Measurements from ENCODE around the gene TMEM69.
A peak's percentile ranks its signal among the peaks of the same experiment; 100 is the strongest.

Gene TMEM69

DNA sequence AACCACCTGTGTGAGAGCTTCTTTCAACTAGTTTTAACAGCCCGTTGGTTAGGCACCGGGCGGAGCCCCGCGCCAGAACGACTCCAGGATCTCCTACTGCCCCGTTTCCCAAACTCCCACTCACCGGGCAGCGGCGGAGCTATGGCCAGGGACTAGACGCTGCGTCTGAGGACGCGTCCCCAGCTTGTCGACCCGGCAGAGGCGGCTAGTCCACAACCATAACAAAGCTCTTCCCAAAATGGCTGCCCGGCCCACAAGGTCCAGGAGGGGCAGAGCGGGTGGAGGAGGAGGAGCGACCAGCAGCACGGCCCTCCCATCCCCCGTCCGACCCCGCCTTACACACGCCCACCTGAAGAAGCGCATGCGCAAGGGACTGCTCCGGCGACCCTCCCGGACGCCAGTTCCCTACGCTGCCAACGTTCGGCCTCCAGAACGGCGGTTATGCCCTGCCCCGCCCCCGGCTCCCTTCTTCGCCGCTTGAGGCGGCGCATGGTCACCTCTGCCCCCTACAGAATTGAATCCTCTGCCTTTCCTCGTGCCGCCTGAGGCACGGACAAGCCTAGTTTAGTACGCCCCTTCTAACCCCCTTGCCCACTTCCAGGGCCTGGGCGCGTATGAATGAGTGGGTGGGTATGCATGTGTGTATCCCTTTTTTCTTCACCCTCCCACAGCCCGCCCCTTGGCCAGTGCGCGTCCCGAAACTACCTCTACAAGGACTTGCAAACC is 1.5 kb upstream of the TMEM69 start, which contains the start of gene GPBP1L1 (continued):
- TF ChIP-seq TCF7L2 (IDR thresholded peaks at IDR 0.05; ENCODE audit: borderline replicate concordance, low read depth, low read length) (no peak), ZNF416 (tag by site-specific recombination; IDR thresholded peaks at IDR 0.05) (no peak), ZNF433 (tag by site-specific recombination; IDR thresholded peaks at IDR 0.05; ENCODE audit: low read depth) (no peak), SP2 (tag by site-specific recombination; IDR thresholded peaks at IDR 0.05) (peak; percentile 87), ZNF623 (tag by site-specific recombination; IDR thresholded peaks at IDR 0.05) (no peak), ZNF830 (tag by site-specific recombination; IDR thresholded peaks at IDR 0.05; ENCODE audit: low read depth) (no peak), KLF16 (tag by site-specific recombination; IDR thresholded peaks at IDR 0.05) (peak; percentile 45; the same call in 1 of the 2 replicates), KLF7 (tag by site-specific recombination; IDR thresholded peaks at IDR 0.05; ENCODE audit: borderline replicate concordance) (0 out of 2 replicates have a peak, but pooled peaks have one; percentile 72), SETDB1 (IDR thresholded peaks at IDR 0.05; ENCODE audit: insufficient read length, low read length) (no peak), ZNF37A (tag by site-specific recombination; IDR thresholded peaks at IDR 0.05) (no peak), FEZF1 (tag by site-specific recombination; IDR thresholded peaks at IDR 0.05) (no peak), ZNF16 (tag by site-specific recombination; IDR thresholded peaks at IDR 0.05; ENCODE audit: low read depth) (no peak), ZNF133 (tag by site-specific recombination; IDR thresholded peaks at IDR 0.05) (no peak), HOXC10 (CRISPR knock-in tag; IDR thresholded peaks at IDR 0.05) (no peak; the same call in 1 of the 2 replicates), ZNF354C (tag by site-specific recombination; IDR thresholded peaks at IDR 0.05; ENCODE audit: borderline replicate concordance, low read depth) (no peak), ZNF785 (tag by site-specific recombination; IDR thresholded peaks at IDR 0.05) (no peak; the same call in 1 of the 2 replicates), AEBP2 (tag by site-specific recombination; IDR thresholded peaks at IDR 0.05; ENCODE audit: borderline replicate concordance) (no peak), ZNF391 (tag by site-specific recombination; IDR thresholded peaks at IDR 0.05; ENCODE audit: borderline replicate concordance, low read depth) (peak; percentile 70; the same call in 1 of the 2 replicates), ZNF18 (tag by site-specific recombination; IDR thresholded peaks at IDR 0.05) (no peak), ZNF629 (tag by site-specific recombination; IDR thresholded peaks at IDR 0.05) (peak; percentile 5; the same call in 1 of the 2 replicates), ZNF548 (tag by site-specific recombination; IDR thresholded peaks at IDR 0.05) (no peak), ZBTB1 (tag by site-specific recombination; IDR thresholded peaks at IDR 0.05) (no peak), BCL11B (tag by site-specific recombination; IDR thresholded peaks at IDR 0.05; ENCODE audit: low read depth) (peak; percentile 32; the same call in 1 of the 2 replicates), ZNF311 (tag by site-specific recombination; IDR thresholded peaks at IDR 0.05; ENCODE audit: borderline replicate concordance) (no peak), ZNF514 (tag by site-specific recombination; IDR thresholded peaks at IDR 0.05) (no peak), ZNF501 (tag by site-specific recombination; IDR thresholded peaks at IDR 0.05) (peak; percentile 70), ZNF558 (tag by site-specific recombination; IDR thresholded peaks at IDR 0.05) (no peak), OVOL3 (tag by site-specific recombination; IDR thresholded peaks at IDR 0.05) (no peak; the same call in 1 of the 2 replicates), ZNF571 (tag by site-specific recombination; IDR thresholded peaks at IDR 0.05) (no peak), ZNF146 (tag by site-specific recombination; IDR thresholded peaks at IDR 0.05) (no peak), ZNF23 (tag by site-specific recombination; IDR thresholded peaks at IDR 0.05; ENCODE audit: borderline replicate concordance) (no peak), ZNF211 (tag by site-specific recombination; IDR thresholded peaks at IDR 0.05; ENCODE audit: low read depth) (no peak), ZNF510 (tag by site-specific recombination; IDR thresholded peaks at IDR 0.05; ENCODE audit: insufficient replicate concordance) (no peak), RBAK (tag by site-specific recombination; IDR thresholded peaks at IDR 0.05) (no peak)
- TF ChIP-seq, protein P1, sequence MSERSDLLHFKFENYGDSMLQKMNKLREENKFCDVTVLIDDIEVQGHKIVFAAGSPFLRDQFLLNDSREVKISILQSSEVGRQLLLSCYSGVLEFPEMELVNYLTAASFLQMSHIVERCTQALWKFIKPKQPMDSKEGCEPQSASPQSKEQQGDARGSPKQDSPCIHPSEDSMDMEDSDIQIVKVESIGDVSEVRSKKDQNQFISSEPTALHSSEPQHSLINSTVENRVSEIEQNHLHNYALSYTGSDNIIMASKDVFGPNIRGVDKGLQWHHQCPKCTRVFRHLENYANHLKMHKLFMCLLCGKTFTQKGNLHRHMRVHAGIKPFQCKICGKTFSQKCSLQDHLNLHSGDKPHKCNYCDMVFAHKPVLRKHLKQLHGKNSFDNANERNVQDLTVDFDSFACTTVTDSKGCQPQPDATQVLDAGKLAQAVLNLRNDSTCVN (tag by site-specific recombination; optimal IDR thresholded peaks at IDR 0.05) = no peak
- TF ChIP-seq, protein P2, sequence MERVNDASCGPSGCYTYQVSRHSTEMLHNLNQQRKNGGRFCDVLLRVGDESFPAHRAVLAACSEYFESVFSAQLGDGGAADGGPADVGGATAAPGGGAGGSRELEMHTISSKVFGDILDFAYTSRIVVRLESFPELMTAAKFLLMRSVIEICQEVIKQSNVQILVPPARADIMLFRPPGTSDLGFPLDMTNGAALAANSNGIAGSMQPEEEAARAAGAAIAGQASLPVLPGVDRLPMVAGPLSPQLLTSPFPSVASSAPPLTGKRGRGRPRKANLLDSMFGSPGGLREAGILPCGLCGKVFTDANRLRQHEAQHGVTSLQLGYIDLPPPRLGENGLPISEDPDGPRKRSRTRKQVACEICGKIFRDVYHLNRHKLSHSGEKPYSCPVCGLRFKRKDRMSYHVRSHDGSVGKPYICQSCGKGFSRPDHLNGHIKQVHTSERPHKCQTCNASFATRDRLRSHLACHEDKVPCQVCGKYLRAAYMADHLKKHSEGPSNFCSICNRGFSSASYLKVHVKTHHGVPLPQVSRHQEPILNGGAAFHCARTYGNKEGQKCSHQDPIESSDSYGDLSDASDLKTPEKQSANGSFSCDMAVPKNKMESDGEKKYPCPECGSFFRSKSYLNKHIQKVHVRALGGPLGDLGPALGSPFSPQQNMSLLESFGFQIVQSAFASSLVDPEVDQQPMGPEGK (tag by site-specific recombination; IDR thresholded peaks at IDR 0.05) = peak; percentile 69
